Measurements from ENCODE around the gene GPR179. TPM values are rescaled to one million over a fixed set of nuclear protein-coding genes. Genes with fewer than 3 reads are reported as not detected.
"Not testable (repeated sequence)": the region's sequence is repeated elsewhere in the genome, so short reads cannot be mapped to it uniquely, and the experiment has no call there.

GPR179 gene
- polyA plus RNA-seq, 3 donors = 0.06 to 0.44 (median 0.19) TPM

DNA sequence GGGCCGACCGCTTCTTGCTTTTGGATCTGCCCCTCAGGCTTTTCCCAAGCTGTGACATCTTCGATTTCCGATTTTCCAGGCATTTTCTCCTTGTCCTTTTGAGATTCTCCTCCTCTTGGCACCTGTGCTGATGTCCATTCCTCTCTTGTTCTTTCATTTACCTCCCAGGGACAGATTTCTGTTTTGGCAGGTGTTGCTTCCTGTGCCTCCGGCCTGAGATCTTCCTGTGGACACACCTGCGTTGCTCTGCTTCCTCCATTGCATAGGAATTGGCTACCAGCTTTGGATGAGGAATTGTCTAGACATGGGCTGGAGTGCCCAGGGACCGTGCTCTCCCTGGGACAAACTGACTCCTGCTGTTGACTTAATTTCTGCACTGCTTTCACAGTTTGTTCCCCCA is 15.1 kb downstream of the GPR179 start:
- no peak for DNase-seq (ENCODE audit: extremely low read depth in 1 of 11, low read depth in 9 of 11, low spot score in 4 of 11)

DNA sequence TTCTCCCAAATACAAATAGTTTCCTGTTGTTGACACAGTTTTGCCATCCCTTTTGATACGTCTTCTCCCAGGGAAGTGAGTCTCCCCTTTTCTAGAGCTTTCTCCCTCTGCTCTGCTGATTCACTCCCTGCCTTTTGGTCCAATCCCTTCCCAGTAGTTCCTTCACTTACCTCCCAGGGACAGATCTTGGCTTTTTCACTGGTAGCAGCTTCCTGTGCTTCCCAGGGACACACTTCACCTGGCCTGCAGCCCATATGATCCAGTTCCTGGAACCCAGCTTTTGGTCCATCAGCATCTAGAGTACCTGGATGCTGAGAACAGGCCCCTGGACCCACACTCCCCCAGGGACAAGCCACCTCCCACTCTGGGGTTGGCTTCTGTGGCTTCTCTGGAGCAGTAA is 15.8 kb downstream of the GPR179 start:
- DNase-seq (ENCODE audit: extremely low read depth in 1 of 11, low read depth in 9 of 11, low spot score in 4 of 11) = no peak

DNA sequence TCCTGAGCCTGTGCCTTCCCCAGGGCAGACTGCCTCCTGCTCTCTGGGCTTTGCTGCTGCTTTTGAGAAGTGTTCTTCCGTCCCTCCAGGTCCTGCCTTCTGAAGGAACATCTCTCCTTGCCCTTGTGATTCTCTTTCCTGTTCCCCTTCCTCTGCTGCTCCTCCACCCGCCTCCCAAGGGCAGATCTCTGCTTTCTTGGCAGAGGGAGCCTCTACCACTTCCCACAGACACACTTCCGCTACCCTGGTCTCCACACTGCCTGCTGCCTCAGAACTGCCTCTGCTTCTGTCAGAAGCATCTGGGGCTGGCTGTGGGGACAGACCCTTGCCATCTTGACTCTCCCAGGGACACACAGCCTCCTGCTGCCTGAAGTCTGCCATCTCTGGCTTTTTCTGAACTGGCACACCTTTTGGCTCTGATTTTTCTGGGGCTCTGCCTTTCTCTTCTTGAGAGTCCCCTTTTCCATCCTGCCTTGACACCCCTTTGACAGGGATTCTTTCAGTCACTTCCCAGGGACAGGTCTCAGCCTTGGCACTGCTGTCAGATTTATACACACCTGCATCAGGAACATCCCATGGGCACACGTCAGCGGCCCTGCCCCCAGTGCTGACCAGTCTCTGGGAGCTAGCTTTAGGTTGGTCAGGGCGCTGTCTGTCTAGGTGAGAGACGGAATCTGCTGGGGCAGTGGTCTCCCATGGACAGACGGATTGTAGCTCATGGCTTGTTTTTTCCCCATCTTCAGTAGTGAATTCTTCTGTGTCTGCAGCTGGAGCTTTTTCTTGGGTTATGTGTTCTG is 16.6 kb downstream of the GPR179 start:
- DNase-seq (ENCODE audit: extremely low read depth in 1 of 11, low read depth in 9 of 11, low spot score in 4 of 11) = no peak

DNA sequence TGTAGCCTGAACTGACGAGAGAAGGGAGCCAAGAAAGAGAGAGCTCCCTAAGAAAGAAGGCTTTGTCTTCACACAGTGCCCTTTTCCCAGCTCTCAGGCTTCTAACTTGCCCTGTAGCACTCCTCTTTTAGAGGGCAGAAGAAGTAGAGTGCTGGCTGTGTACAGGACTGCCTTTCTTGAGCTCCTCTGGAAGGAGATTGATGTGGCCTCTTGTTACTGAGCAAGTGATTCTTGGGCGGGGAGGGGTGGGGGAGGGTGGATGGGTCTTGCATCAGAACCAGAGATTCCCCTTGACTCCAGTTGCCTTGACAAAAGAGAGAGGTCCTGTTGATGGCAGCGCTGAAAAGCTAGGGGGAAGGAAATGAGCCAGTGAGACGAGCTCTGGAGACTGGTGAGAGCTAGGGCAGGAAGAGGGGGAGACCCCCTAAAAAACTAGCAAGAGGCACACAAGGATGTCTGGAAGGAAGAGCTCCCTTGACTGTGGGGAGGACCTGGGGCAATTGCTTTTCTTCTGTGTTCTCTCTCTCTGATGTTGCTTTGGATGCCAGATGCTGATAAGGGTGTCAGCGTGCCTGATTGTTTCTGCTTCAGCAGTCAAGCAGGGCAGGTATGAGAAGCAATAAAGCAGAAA is 18.4 kb downstream of the GPR179 start:
- DNase-seq (ENCODE audit: extremely low read depth in 1 of 11, low read depth in 9 of 11, low spot score in 4 of 11) = no peak

DNA sequence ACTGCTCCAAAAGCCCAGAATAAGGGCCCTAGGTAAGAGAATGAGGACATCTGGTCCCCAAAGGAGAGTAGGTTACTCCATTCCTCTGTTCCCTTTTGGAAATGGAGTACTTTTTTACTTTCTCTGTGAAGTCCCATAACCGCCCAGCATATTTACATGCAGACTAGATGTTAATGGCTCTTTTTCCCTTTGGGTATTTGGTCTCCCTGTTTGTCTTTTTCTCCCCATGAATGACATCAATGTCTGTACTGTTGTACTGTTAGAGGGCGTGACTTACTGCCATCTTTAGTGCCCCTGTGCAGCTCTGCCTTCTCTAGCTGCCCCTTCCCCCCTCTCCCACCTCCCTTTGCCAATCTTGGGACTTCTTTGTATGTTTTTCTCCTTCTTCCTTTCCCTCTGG is 19.0 kb downstream of the GPR179 start:
- no peak for DNase-seq (ENCODE audit: extremely low read depth in 1 of 11, low read depth in 9 of 11, low spot score in 4 of 11)

DNA sequence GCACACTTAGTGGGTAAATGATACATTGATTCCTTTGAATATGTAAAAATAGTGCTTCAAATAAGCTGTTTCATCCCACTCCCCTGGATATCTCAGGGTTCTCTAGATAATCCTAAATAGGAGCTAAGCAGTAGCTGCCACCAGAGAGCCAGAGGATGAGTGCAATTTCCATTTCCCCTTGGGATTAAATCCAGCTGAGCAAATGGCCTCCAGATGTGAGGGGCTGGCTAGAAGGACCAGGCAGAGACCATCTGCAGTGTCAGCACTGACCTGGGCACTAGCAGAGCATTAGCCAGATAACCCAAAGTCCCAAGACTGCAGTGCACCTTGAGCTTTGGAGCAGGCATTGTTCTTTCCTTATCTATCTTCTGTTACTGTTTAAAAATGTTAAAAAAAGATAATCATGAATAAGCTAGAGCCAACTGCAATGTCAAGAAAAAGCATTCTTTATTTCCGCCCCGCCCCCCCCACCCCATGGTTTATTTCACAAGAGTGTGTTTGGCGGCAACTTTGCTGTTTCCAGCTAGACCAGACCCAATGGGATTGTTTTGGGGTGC is 19.5 kb downstream of the GPR179 start:
- DNase-seq (ENCODE audit: extremely low read depth in 1 of 11, low read depth in 9 of 11, low spot score in 4 of 11) = no peak

DNA sequence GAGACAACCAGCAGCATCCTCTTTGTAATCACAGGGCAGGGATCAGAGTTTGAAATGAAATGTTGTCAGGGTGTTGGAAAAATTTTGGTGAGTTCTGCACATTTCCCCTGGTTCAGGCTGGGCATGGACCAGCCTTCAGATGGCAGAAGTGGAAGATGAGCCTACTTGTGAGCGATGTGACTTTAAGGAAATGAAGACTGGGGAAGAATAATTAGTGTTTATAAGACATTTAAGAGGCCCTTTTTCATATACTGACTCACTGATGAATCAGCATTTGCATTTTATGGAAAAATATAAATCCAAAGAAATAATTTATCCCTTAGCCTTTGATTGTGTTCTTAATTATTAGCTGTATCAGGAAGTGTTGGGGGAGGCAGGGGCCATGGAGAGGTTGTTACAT is 20.9 kb downstream of the GPR179 start:
- DNase-seq (ENCODE audit: extremely low read depth in 1 of 11, low read depth in 9 of 11, low spot score in 4 of 11) = no peak

DNA sequence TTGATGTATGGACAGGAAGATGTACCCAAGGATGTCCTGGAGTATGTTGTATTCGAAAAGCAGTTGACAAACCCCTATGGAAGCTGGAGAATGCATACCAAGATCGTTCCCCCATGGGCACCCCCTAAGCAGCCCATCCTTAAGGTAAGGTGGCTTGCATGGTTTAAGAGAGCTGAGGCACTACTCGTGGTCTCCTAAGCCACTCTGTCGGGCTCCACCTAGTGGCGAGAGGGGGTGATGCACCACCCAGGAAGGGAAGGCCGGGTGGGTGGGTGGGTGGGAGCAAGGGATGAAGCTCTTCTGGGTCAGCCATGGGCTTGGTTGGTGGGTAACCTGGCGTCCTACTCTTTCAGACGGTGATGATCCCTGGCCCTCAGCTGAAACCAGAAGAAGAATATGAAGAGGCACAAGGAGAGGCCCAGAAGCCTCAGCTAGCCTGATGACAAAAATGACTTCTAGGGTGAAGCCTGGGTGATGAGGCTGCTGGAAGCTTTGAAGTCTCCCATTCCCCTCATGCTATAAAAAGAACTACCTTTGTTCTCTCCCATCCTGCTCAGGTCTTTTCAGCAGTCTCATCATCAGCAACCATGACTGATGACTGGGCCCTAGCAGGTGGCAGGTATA is 21.5 kb downstream of the GPR179 start:
- DNase-seq (ENCODE audit: extremely low read depth in 1 of 11, low read depth in 9 of 11, low spot score in 4 of 11) = peak in 5 of 11 donors; percentile 29 to 45 (median 32)

DNA sequence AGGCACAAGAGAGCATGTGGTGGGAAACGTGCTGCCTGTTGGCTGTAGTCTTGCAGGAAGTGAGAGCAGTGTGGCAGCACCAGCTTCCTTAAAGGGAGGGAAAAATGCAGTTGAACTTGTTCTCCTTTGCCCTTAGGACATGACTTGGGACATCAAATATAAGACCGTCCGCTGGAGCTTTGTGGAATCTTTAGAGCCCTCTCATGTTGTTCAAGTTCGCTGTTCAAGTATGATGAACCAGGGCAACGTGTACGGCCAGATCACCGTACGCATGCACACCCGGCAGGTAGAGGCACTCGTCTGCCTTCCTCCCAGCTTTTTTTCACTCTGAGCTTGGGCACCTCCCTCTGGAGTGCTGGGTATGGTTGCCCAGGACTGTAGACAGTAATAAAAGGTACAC is 23.3 kb downstream of the GPR179 start:
- DNase-seq (ENCODE audit: extremely low read depth in 1 of 11, low read depth in 9 of 11, low spot score in 4 of 11) = no peak

DNA sequence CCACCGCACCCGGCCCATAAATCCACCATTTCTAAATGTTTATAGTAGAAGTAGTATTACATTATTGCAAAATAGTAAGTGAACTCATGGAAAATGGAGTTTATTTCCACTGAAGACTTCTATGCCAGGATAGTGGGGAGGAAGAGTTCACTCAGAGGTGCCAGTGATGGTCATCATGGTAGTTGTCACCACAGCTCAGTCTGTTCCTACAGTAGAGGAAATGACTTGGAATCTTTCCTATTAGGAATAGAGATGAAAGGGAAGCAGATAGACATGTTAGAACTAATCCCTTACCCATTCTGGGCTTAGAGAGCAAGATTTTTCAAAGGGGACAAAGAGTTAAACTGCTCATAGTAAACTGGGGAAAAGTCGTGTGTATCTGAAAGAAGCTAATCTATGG is 26.7 kb downstream of the GPR179 start:
- DNase-seq (ENCODE audit: extremely low read depth in 1 of 11, low read depth in 9 of 11, low spot score in 4 of 11) = no peak

DNA sequence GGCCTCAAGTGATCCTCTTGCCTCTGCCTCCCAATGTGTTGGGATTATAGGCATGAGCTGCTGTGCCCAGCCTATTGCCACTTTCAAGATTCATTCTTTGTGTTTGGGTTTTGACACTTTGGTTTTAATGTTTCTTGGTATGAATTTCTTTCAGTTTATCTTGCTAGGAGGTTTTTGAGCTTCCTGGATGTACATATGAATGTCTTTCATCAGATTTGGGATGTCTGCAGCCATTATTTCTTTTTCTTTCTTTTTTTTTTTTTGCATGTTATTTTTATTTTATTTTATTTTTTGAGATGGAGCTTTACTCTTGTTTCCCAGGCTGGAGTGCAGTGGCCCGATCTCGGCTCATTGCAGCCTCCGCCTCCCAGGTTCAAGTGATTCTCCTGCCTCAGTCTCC is 28.3 kb downstream of the GPR179 start:
- no peak for DNase-seq (ENCODE audit: extremely low read depth in 1 of 11, low read depth in 9 of 11, low spot score in 4 of 11)

DNA sequence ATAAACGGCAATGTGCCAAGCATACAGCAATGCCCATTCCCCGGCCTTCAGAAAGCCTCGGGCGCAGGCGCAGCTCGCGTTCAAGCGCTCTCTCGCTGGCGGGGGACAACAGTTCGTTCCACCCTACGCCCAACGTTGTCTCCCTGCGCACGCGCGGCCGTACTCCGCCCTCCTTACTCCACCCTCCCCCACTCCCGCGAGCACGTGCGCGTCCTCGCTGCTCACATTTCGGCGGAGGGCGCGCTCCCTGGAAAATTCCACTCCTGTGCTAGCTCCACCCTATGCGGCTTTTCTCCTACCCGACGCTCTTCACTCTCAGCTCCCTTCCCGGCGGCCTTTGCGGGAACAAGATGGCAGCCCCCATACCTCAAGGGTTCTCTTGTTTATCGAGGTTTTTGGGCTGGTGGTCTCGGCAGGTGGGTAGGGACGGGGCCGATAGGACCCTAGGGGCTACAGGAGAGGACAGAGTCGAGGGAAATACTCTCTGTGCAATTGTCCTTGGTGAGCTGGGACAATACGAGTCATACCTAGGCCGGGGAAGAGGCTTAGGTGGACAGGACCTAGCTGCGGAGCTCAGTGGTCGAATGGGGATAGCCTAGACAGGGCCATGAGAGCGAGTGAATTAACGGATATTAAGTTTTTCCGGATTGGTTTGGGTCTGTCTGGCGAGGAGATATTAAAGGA is 46.8 kb downstream of the GPR179 start, which contains the start of gene MRPL45:
MRPL45 (plus strand) TSS at position 335 of the 684 bp plus-strand sequence; CDS start at position 351, 16 bp downstream.
- peak; percentile 89 to 96 (median 93) for DNase-seq (ENCODE audit: extremely low read depth in 1 of 11, low read depth in 9 of 11, low spot score in 4 of 11)

DNA sequence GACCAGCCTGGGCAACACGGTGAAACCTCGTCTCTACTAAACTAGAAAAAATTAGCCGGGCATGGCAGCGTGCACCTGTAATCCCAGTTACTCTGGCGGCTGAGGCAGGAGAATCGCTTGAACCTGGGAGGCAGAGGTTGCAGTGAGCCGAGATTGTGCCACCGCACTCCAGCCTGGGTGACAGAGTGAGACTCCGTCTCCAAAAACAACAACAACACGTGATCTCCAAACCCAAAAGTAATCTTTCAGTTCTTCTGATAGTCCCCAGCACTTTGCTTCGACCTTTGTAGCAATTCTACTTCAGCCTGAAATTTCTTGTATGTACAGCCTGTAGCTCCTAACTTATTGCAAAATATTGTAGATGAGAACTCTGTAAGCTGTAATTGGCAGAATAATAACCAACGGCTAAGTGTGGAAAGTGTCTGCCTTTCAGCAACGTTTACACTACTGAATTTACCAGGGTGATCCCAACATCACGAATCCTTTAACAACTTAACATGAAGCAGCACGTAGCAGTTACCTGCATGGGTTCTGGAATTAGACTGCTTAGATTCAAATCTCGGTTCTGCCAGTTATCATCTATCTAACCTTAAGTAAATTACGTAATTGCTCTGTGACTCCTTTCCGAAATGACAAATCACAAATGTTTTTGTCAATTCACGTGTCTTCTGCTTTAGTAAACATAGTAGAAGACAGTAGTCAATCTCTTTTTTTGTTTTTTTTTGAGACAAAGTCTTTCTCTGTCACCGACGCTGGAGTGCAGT is 48.0 kb downstream of the GPR179 start:
- DNase-seq (ENCODE audit: extremely low read depth in 1 of 11, low read depth in 9 of 11, low spot score in 4 of 11) = not testable (repeated sequence)

DNA sequence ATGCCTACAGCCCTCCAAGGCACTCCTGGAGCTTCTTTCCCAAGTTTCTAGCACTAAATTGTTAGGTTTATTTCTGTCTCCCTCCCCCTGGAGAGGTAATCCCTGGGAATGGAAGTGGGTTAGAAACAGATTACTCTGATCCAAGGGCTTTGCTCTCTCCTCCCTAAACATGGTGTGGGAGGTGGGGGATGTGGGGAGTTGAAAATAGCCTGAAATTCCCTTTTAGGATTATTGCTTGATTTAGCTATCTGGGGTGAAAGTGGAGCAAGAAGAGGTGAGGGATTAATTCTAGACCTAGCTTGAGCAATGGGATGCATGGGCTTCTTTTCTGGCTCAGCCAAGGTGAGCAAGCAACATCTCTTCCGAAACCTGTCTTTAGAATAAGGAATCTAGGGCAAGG is 54.0 kb downstream of the GPR179 start:
- DNase-seq (ENCODE audit: extremely low read depth in 1 of 11, low read depth in 9 of 11, low spot score in 4 of 11) = not testable (repeated sequence)

DNA sequence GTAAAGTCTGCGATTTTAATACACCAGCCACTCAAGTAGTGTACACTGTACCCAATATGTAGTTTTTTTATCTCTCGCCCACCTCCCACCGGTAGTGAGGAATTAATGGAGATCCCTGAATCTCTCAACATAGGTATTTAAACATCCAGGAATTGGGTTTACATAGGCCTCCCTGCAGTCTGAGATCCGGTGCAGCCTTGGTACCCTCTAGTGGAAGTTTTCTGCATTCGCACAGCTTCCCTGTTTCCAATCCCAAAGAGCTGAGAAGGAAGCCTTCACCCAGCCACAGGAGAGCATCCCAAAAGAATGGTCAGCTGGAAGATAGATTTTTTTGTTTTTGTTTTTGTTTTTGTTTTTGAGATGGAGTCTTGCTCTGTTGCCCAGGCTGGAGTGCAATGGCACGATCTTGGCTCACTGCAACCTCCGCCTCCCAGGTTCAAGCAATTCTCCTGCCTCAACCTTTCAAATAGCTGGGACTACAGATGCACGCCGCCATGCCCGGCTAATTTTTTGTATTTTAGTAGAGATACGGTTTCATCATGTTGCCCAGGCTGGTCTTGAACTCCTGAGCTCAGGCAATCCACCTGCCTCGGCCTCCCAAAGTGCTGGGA is 55.4 kb downstream of the GPR179 start:
- DNase-seq (ENCODE audit: extremely low read depth in 1 of 11, low read depth in 9 of 11, low spot score in 4 of 11) = not testable (repeated sequence)

DNA sequence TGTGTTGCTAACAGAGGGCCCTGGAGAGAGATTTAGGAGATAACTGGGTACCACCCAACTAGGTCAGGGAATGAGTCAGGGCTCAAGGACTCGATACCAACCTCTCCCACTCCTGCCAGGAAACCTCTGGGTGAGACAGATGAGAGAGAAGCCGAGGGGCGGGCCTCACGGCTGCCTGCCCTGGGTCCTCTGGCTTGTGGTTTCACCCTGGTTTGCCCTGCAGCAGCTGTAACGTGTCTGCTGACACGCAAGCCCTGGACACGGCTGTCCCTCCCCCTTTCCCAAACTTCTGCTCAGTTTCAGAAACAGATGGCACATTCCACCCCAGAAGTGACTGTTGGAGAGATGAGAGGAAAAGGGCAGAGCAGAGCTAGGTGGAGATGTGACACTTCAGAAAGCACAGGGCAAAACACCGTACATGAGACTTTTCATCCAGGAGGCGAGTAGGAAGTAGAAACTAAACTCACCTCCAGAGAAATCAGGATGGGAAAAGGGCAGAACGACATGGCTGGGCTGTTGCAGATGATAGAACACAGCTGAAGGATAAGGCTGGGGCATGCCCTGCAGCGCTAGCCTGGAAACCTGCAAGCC is 57.2 kb downstream of the GPR179 start:
- peak in 7 of 11 donors; percentile 10 to 45 (median 26) for DNase-seq (ENCODE audit: extremely low read depth in 1 of 11, low read depth in 9 of 11, low spot score in 4 of 11)

DNA sequence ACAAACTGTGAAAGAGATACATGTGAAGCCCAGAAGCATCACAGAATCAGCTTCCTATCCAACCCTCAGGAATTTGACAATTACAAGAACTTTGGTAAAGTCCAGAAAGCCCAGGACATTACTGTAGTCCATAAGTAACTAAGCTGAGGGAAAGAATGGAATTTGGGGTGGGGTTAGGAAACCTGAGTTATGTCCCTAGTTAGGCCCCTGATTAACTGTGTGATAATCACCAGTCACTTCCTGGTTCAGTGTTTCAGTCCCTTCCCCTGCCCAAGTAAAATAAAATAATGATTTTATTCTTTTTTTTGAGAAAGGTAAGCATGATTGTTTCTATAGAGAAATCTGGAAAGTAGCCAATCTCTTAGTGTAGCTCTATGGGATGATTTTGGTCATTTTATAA is 57.8 kb downstream of the GPR179 start:
- DNase-seq (ENCODE audit: extremely low read depth in 1 of 11, low read depth in 9 of 11, low spot score in 4 of 11) = not testable (repeated sequence)

Data from renal cortex interstitium (tissue), 11 donors.